Keratinocyte (primary cell): ENCODE data around the gene CFAP61. TPM values are rescaled to one million over a fixed set of nuclear protein-coding genes. Genes with fewer than 3 reads are reported as not detected.

Experiments used
- DNase-seq: peaks from one replicate; pipeline ENCODE4 v3.0.0-alpha.2; 2011; ENCODE audit warnings: low read depth, missing footprints, low spot score
- FAIRE-seq: peaks from 2 replicates; lab custom pipeline; 2011; peaks lifted over from hg19 to GRCh38; lab: Jason Lieb, UNC
- H2AFZ ChIP-seq: 2 replicates; pipeline ENCODE4 v1.6.0; 2012; ENCODE audit warnings: low read length, control low read depth, inconsistent platforms; ENCODE audit not compliant: control insufficient read depth
- H3K27ac ChIP-seq: 2 replicates; pipeline ENCODE4 v1.5.1; 2011; ENCODE audit warnings: low read length; ENCODE audit not compliant: control insufficient read depth, insufficient read depth
- H3K27me3 ChIP-seq: 3 replicates; pipeline ENCODE4 v1.6.0; 2011; ENCODE audit warnings: low read length; ENCODE audit not compliant: control insufficient read depth, insufficient read depth; ENCODE audit errors: extremely low read depth
- H3K36me3 ChIP-seq, 2 experiments: 2 replicates in 1 of 2; 3 replicates in 1 of 2; pipeline ENCODE4 v1.5.1; 2011; ENCODE audit warnings: low read length in 2 of 2, mild to moderate bottlenecking in 1 of 2; ENCODE audit not compliant: control insufficient read depth in 2 of 2, insufficient read depth in 2 of 2; ENCODE audit errors: extremely low read depth in 1 of 2
- H3K4me1 ChIP-seq: 3 replicates; pipeline ENCODE4 v1.5.1; 2011; ENCODE audit warnings: low read length; ENCODE audit not compliant: control insufficient read depth, insufficient read depth; ENCODE audit errors: extremely low read depth
- H3K4me2 ChIP-seq: 3 replicates; pipeline ENCODE4 v1.6.0; 2011; ENCODE audit warnings: low read depth, low read length; ENCODE audit not compliant: control insufficient read depth, insufficient read depth; ENCODE audit errors: extremely low read depth
- H3K4me3 ChIP-seq, 3 experiments: fragments of 200-600 bp in 1 of 3; sonication (generic) in 1 of 3; 2 replicates in 2 of 3; 3 replicates in 1 of 3; pipeline ENCODE4 v1.5.1; 2011 to 2016; ENCODE audit warnings: low read length in 3 of 3, mild to moderate bottlenecking in 3 of 3, control low read depth in 2 of 3, inconsistent platforms in 1 of 3, low read depth in 1 of 3, mixed read lengths in 1 of 3, mixed run types in 1 of 3, moderate library complexity in 1 of 3; ENCODE audit not compliant: control insufficient read depth in 2 of 3, insufficient read depth in 2 of 3; ENCODE audit errors: extremely low read depth in 1 of 3
- H3K79me2 ChIP-seq: 2 replicates; pipeline ENCODE4 v1.6.0; 2012; ENCODE audit warnings: low read length; ENCODE audit not compliant: control insufficient read depth, insufficient read depth
- H3K9ac ChIP-seq: 3 replicates; pipeline ENCODE4 v1.6.0; 2011; ENCODE audit warnings: low read length; ENCODE audit not compliant: control insufficient read depth, insufficient read depth; ENCODE audit errors: extremely low read depth
- H3K9me1 ChIP-seq: 3 replicates; pipeline ENCODE4 v1.6.0; 2011; ENCODE audit warnings: low read length; ENCODE audit not compliant: control insufficient read depth, insufficient read depth; ENCODE audit errors: extremely low read depth
- H3K9me3 ChIP-seq: 2 replicates; pipeline ENCODE4 v1.5.1; 2012; ENCODE audit warnings: low read depth, low read length; ENCODE audit not compliant: control insufficient read depth
- H4K20me1 ChIP-seq: 3 replicates; pipeline ENCODE4 v1.6.0; 2011; ENCODE audit warnings: low read length; ENCODE audit not compliant: control insufficient read depth, insufficient read depth; ENCODE audit errors: extremely low read depth
- EZH2 ChIP-seq: IDR thresholded peaks from one replicate; pipeline ENCODE4 v1.6.1; 2012; ENCODE audit warnings: inconsistent platforms, mild to moderate bottlenecking, low read length, moderate library complexity
- dilution Hi-C: fragments of 300-500 bp; cut with MboI; formaldehyde crosslinking; loops from one replicate; pipeline ENCODE4 v1.7.0; 2020; ENCODE audit warnings: low sequenced_read_pairs; ENCODE audit not compliant: extremely low pct_ligation_motif_present
- polyA plus RNA-seq, 5 experiments: library from polyadenylated mRNA; depleted of rRNA in 3 of 5; stranded (reverse) in 3 of 5; stranded (forward) in 1 of 5; unstranded in 1 of 5; fragments of >200 nt; gene quantifications; 1 replicate in 1 of 5; 2 replicates in 3 of 5; 3 replicates in 1 of 5; pipeline versions ENCODE4 v1.2.1 to v1.2.3, GENCODE V29; 2011 to 2012; ENCODE audit warnings: missing spikeins in 2 of 5, low read depth in 1 of 5, low replicate concordance in 1 of 5
- TF ChIP-seq, protein P1 (sequence below), 3 experiments: IDR thresholded peaks in 1 of 3; conservative IDR thresholded peaks in 1 of 3; optimal IDR thresholded peaks in 1 of 3; 2 replicates in 2 of 3; 3 replicates in 1 of 3; pipeline versions ENCODE3 to v1.5.1; 2011; ENCODE audit warnings: low read length in 3 of 3, mild to moderate bottlenecking in 3 of 3, moderate library complexity in 2 of 3, control low read depth in 1 of 3, inconsistent platforms in 1 of 3; ENCODE audit not compliant: insufficient read depth in 2 of 3; ENCODE audit errors: extremely low read depth in 1 of 3

CFAP61 gene
- polyA plus RNA-seq, 1 donor (not counting 4 experiments of a cell fraction or from before 2014, with no cell fraction given) = 0.25 TPM

DNA sequence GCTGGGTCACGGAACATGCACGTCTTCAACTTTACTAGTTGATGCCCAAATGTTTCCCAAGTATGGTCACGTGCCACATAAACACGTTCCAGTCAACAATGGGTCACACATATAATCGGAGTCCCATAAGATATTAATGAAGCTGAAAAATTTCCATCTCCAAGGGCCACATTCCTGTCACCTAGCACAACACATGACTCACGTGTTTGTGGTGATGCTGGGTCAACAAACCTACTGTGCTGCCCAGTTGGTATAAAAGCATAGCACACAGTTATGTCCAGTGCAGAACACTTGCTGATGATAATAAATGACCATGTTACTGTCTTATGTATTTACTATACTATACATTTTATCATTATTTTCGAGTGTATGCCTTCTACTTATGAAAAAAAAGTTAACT is 247.6 kb downstream of the CFAP61 start:
- no peak for FAIRE-seq

DNA sequence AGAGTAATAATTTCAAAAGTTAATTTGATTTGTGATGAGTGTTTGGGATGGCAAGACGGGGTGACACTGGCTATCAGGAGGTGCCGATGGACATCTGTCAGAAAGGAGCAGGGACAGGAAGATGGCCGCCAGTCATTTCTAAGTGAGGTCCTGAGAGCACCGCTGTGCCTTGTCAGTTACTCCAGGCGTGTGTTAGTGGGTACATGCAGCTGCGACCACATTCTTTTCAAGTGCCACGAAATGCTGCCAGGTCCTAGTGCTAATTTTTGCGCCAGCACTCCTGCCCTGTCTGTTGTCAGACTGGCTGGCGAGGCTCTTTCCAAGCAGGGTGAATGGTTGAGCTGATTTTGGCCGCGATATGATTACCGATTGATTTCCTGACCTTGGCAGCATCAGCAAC is 251.0 kb downstream of the CFAP61 start:
- Histone ChIP-seq H3K36me3 (no peaks in the 10 kb centered on the region), H3K79me2 (no peaks in the 10 kb centered on the region), H3K4me1 (no peaks in the 10 kb centered on the region), H3K4me3 (no peak overlapping the region), H3K9me3 (no peaks in the 10 kb centered on the region), H3K9ac (no peak overlapping the region), H3K27me3 (no peaks in the 10 kb centered on the region), H2AFZ (no peak overlapping the region), H3K4me2 (no peak overlapping the region), H3K9me1 (no peaks in the 10 kb centered on the region), H3K27ac (no peak overlapping the region), H4K20me1 (no peaks in the 10 kb centered on the region)
- DNase-seq = no peak
- FAIRE-seq = no peak
- TF ChIP-seq, protein P1, sequence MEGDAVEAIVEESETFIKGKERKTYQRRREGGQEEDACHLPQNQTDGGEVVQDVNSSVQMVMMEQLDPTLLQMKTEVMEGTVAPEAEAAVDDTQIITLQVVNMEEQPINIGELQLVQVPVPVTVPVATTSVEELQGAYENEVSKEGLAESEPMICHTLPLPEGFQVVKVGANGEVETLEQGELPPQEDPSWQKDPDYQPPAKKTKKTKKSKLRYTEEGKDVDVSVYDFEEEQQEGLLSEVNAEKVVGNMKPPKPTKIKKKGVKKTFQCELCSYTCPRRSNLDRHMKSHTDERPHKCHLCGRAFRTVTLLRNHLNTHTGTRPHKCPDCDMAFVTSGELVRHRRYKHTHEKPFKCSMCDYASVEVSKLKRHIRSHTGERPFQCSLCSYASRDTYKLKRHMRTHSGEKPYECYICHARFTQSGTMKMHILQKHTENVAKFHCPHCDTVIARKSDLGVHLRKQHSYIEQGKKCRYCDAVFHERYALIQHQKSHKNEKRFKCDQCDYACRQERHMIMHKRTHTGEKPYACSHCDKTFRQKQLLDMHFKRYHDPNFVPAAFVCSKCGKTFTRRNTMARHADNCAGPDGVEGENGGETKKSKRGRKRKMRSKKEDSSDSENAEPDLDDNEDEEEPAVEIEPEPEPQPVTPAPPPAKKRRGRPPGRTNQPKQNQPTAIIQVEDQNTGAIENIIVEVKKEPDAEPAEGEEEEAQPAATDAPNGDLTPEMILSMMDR (optimal IDR thresholded peaks at IDR 0.05 in 1 of 3, IDR thresholded peaks at IDR 0.05 in 1 of 3, conservative IDR thresholded peaks at IDR 0.05 in 1 of 3; ENCODE audit: extremely low read depth in 1 of 3, insufficient read depth in 2 of 3, low read length in 3 of 3) = no peak
- TF ChIP-seq EZH2 = no peak
- dilution Hi-C loops = no loop called here

More for the DNA sequence above, 247.6 kb downstream of the CFAP61 start:
- Histone ChIP-seq H3K36me3 (no peaks in the 10 kb centered on the region), H3K4me3 (no peak overlapping the region), H3K9me3 (no peaks in the 10 kb centered on the region), H3K4me1 (no peaks in the 10 kb centered on the region), H3K27ac (no peak overlapping the region), H3K9ac (no peak overlapping the region), H2AFZ (no peak overlapping the region), H3K79me2 (no peaks in the 10 kb centered on the region), H3K9me1 (no peaks in the 10 kb centered on the region), H3K4me2 (no peak overlapping the region), H3K27me3 (no peaks in the 10 kb centered on the region), H4K20me1 (no peaks in the 10 kb centered on the region)
- DNase-seq = no peak
- dilution Hi-C loops = no loop called here
- TF ChIP-seq, protein P1 (optimal IDR thresholded peaks at IDR 0.05 in 1 of 3, IDR thresholded peaks at IDR 0.05 in 1 of 3, conservative IDR thresholded peaks at IDR 0.05 in 1 of 3; ENCODE audit: extremely low read depth in 1 of 3, insufficient read depth in 2 of 3, low read length in 3 of 3) = no peak
- no peak for TF ChIP-seq EZH2
